GM18499 (cell line): Measurements from ENCODE around the gene GRSF1.

Source experiments
- ATAC-seq: cut with Tn5 transposase; IDR thresholded peaks from one replicate; pipeline ENCODE4 v1.9.1; 2021; ENCODE audit warnings: moderate number of reproducible peaks; ENCODE audit not compliant: insufficient read depth, unreplicated experiment

Gene GRSF1

GRCh38 chr4:70768301-70768948 lies 71.3 kb downstream of the GRSF1 start:
- ATAC-seq = no peak
